Measurements from ENCODE around the gene IKZF3. TPM values are rescaled to one million over a fixed set of nuclear protein-coding genes. Genes with fewer than 3 reads are reported as not detected.
A peak's percentile ranks its signal among the peaks of the same experiment; 100 is the strongest.
"Not testable (repeated sequence)": the region's sequence is repeated elsewhere in the genome, so short reads cannot be mapped to it uniquely, and the experiment has no call there.

IKZF3 gene
- total RNA-seq, 2 experiments from 2014 or later, result 39.7 to 39.9 TPM

GRCh38 chr17:39751016-39751543, 113.0 kb downstream of the IKZF3 start:
- Mint-ChIP-seq H3K27ac (peak overlapping the region; percentile 92), H3K27me3 (no peaks in the 10 kb centered on the region), H3K4me3 (peak overlapping the region; percentile 38), H3K9me3 (no peaks in the 10 kb centered on the region), H3K4me1 (ENCODE audit: low read depth) (peaks cover 23% of the 10 kb centered on the region), H3K36me3 (ENCODE audit: low read depth) (no peaks in the 10 kb centered on the region)
- Histone ChIP-seq H3K4me1 (ENCODE audit: insufficient read depth, low read length) (peaks cover 28% of the 10 kb centered on the region), H3K36me3 (ENCODE audit: insufficient read depth, low read length) (no peaks in the 10 kb centered on the region), H3K9me3 (ENCODE audit: control insufficient read depth in 1 of 2, insufficient read depth in 1 of 2, low read length in 2 of 2) (no peaks in the 10 kb centered on the region), H3K27ac (ENCODE audit: low read depth in 1 of 2, low read length in 2 of 2) (no peak overlapping the region), H3K4me3 (ENCODE audit: low read length) (no peak overlapping the region), H3K27me3 (ENCODE audit: control insufficient read depth in 1 of 2, insufficient read depth in 2 of 2, low read length in 2 of 2) (no peaks in the 10 kb centered on the region)
- TF ChIP-seq CTCF (IDR thresholded peaks at IDR 0.05), result no peak
- DNase-seq (peak in 1 of 14 experiments; percentile 6), ATAC-seq (ENCODE audit: poor library complexity) (no peak)
- POLR2A ChIA-PET, result no interaction called here
- intact Hi-C loops (cut with DNase I, micrococcal nuclease), result loop anchor here in 1 of 2 experiments (5.0 kb wide), 1 partner anchor 84 kb away; the partner anchor contains the start of genes PNMT and TCAP
- CTCF ChIA-PET, result interaction anchor here (1.1 to 6.4 kb wide), 2 partner anchors 21 to 129 kb away, joined by 3 to 43 read pairs; partner anchors contain the start of gene MIEN1

- DNase-seq, result peak in 1 of 14 experiments; percentile 17
- Histone ChIP-seq H3K27ac (ENCODE audit: low read depth in 1 of 2, low read length in 2 of 2) (no peak overlapping the region), H3K4me1 (ENCODE audit: insufficient read depth, low read length) (peaks cover 21% of the 10 kb centered on the region), H3K4me3 (ENCODE audit: low read length) (no peak overlapping the region), H3K9me3 (ENCODE audit: control insufficient read depth in 1 of 2, insufficient read depth in 1 of 2, low read length in 2 of 2) (no peaks in the 10 kb centered on the region), H3K36me3 (ENCODE audit: insufficient read depth, low read length) (no peaks in the 10 kb centered on the region), H3K27me3 (ENCODE audit: control insufficient read depth in 1 of 2, insufficient read depth in 2 of 2, low read length in 2 of 2) (no peaks in the 10 kb centered on the region)
- intact Hi-C loops (cut with DNase I, micrococcal nuclease), result loop anchor here in 1 of 2 experiments (5.0 kb wide), 1 partner anchor 83 kb away; the partner anchor contains the start of genes PNMT and TCAP
- no peak for TF ChIP-seq CTCF (IDR thresholded peaks at IDR 0.05)
- no peak for ATAC-seq (ENCODE audit: poor library complexity)
- H3K27me3 Mint-ChIP-seq, result no peaks in the 10 kb centered on the region
- no peaks in the 10 kb centered on the region for H3K9me3 Mint-ChIP-seq
- CTCF ChIA-PET, result interaction anchor here (1.1 to 6.4 kb wide), 3 partner anchors 20 to 129 kb away, joined by 3 to 43 read pairs (median 3); partner anchors contain the start of gene MIEN1
- POLR2A ChIA-PET, result no interaction called here
- H3K36me3 Mint-ChIP-seq (ENCODE audit: low read depth), result no peaks in the 10 kb centered on the region
- no peak overlapping the region for H3K27ac Mint-ChIP-seq
- H3K4me1 Mint-ChIP-seq (ENCODE audit: low read depth), result peaks cover 16% of the 10 kb centered on the region
- H3K4me3 Mint-ChIP-seq, result peak overlapping the region; percentile 63
Observed at GRCh38 chr17:39750131-39751015, 113.7 kb downstream of the IKZF3 start.

- H3K9me3 ChIP-seq (ENCODE audit: control insufficient read depth in 1 of 2, insufficient read depth in 1 of 2, low read length in 2 of 2); H3K36me3 ChIP-seq (ENCODE audit: insufficient read depth, low read length); intact Hi-C loops (cut with DNase I, micrococcal nuclease); H3K9me3 Mint-ChIP-seq; H3K27me3 Mint-ChIP-seq; DNase-seq; H3K27ac Mint-ChIP-seq; H3K4me3 Mint-ChIP-seq; H3K4me1 ChIP-seq (ENCODE audit: insufficient read depth, low read length); ATAC-seq (ENCODE audit: poor library complexity); H3K27ac ChIP-seq (ENCODE audit: low read depth in 1 of 2, low read length in 2 of 2); H3K4me3 ChIP-seq (ENCODE audit: low read length); H3K27me3 ChIP-seq (ENCODE audit: control insufficient read depth in 1 of 2, insufficient read depth in 2 of 2, low read length in 2 of 2); H3K36me3 Mint-ChIP-seq (ENCODE audit: low read depth): not testable (repeated sequence)
- ChIA-PET CTCF (interaction anchor here (1.3 to 1.4 kb wide), 3 partner anchors 16 to 127 kb away, joined by 3 to 4 read pairs (median 3); no protein-coding TSS in a partner anchor), POLR2A (interaction anchor here (1.1 kb wide), 1 partner anchor 18 kb away, joined by 3 read pairs; no protein-coding TSS in a partner anchor)
- H3K4me1 Mint-ChIP-seq (ENCODE audit: low read depth), result peaks cover 11% of the 10 kb centered on the region
Observed at GRCh38 chr17:39748444-39749034, 115.6 kb downstream of the IKZF3 start.
